Mucosa of rectum (tissue), 2 donors: ENCODE measurements around the gene PPP2R2C.
A peak's percentile ranks its signal among the peaks of the same experiment; 100 is the strongest.

ENCODE experiments used
- H3K27ac ChIP-seq, 2 donors: one replicate each; pipeline ENCODE4 v1.7.0; 2013; ENCODE audit warnings: inconsistent platforms in 2 of 2, low read depth in 2 of 2, low read length in 2 of 2
- H3K27me3 ChIP-seq, 2 donors: one replicate each; pipeline ENCODE4 v1.7.0; 2013; ENCODE audit warnings: low read length in 2 of 2; ENCODE audit not compliant: control insufficient read depth in 2 of 2, insufficient read depth in 2 of 2
- H3K36me3 ChIP-seq, 2 donors: one replicate each; pipeline ENCODE4 v1.7.0; 2013; ENCODE audit warnings: low read length in 2 of 2; ENCODE audit not compliant: control insufficient read depth in 2 of 2, insufficient read depth in 2 of 2
- H3K4me1 ChIP-seq, 2 donors: one replicate each; pipeline ENCODE4 v1.7.0; 2013; ENCODE audit warnings: low read length in 2 of 2, mild to moderate bottlenecking in 1 of 2; ENCODE audit not compliant: control insufficient read depth in 2 of 2, insufficient read depth in 2 of 2
- H3K4me3 ChIP-seq, 2 donors: one replicate each; pipeline ENCODE4 v1.7.0; 2013; ENCODE audit warnings: low read length in 2 of 2
- H3K9ac ChIP-seq, 2 donors: one replicate each; pipeline ENCODE4 v1.7.0; 2013; ENCODE audit warnings: low read length in 2 of 2, low read depth in 1 of 2, mild to moderate bottlenecking in 1 of 2
- H3K9me3 ChIP-seq, 2 donors: one replicate each; pipeline ENCODE4 v1.7.0; 2013; ENCODE audit warnings: low read length in 2 of 2; ENCODE audit not compliant: control insufficient read depth in 2 of 2
- donor health status: healthy.
- donor health status: Normal muscosa, but diverticular disease.

PPP2R2C gene

GRCh38 chr4:6476893-6477292 is 4.5 kb upstream of the PPP2R2C start:
- Histone ChIP-seq H3K36me3 (no peaks in the 10 kb centered on the region), H3K27me3 (peaks cover 6 to 11% of the 10 kb centered on the region in 2 donors), H3K9me3 (no peaks in the 10 kb centered on the region), H3K4me3 (no peak overlapping the region), H3K4me1 (no peaks in the 10 kb centered on the region), H3K27ac (no peak overlapping the region), H3K9ac (no peak overlapping the region)

DNA sequence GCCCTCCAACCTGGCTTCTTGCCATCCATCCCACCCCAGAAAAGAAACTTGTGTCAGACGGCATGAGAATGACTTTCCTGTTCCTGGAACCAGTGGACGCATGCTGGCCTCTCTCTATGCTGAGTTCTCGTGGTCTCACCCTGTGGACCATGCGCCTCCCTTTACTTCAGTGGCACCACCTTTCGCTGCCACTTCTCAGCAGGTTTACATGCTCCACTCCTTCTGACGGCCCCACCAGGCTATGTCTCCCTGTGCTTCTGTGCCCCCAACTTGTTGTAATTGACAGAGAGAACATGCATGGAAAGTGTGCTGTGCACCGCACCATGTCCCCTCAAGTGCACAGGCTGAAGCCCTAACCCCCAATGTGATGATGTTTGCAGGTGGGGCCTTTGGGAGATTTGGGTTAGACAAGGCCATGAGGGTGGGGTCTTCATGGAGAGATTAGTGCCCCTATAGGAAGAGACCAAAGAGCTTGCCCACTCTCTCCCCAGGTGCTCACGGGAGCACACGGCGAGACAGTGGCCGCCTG is 3.1 kb upstream of the PPP2R2C start:
- Histone ChIP-seq H3K4me3 (no peak overlapping the region), H3K9me3 (no peaks in the 10 kb centered on the region), H3K27ac (no peak overlapping the region), H3K9ac (no peak overlapping the region), H3K36me3 (no peaks in the 10 kb centered on the region), H3K4me1 (no peaks in the 10 kb centered on the region), H3K27me3 (peaks cover 8 to 13% of the 10 kb centered on the region in 2 donors)

DNA sequence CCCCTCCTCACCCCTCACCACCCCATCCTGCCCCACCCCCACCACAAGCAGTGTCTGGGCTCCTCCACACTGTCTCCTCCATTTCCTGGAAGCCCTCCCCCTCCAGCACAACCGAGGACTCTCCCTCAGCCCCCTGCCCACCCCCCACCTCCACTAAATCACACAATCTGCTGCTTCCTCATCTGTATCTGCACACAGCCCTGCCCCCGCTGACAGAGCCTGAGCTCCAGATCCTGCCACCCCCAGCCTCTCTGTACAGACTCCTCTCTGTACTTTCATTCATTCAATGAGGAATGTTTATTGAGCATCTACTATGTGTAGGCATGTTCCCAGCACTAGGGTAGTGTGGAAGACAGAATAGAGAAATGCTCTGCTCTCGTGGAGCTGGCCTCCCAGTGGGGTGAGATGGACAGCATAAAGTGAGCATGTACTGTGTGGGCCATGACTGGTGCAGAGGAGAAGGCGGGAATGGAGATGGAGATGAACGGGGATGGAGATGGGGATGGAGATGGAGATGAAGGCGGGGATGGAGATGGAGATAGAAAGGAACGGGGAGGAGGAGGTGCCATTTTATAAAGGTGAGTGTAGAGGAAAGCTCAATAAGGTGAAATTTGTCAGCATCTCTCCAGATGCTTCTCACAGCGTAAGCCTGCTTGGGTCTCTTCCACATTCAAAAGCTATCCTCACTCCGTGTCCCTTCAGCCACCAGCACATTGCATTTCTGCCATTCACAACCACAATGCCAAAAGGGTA is 2.5 kb upstream of the PPP2R2C start:
- Histone ChIP-seq H3K36me3 (no peaks in the 10 kb centered on the region), H3K9ac (no peak overlapping the region), H3K27ac (no peak overlapping the region), H3K4me1 (no peaks in the 10 kb centered on the region), H3K27me3 (peaks cover 12 to 20% of the 10 kb centered on the region in 2 donors), H3K9me3 (no peaks in the 10 kb centered on the region), H3K4me3 (no peak overlapping the region)

DNA sequence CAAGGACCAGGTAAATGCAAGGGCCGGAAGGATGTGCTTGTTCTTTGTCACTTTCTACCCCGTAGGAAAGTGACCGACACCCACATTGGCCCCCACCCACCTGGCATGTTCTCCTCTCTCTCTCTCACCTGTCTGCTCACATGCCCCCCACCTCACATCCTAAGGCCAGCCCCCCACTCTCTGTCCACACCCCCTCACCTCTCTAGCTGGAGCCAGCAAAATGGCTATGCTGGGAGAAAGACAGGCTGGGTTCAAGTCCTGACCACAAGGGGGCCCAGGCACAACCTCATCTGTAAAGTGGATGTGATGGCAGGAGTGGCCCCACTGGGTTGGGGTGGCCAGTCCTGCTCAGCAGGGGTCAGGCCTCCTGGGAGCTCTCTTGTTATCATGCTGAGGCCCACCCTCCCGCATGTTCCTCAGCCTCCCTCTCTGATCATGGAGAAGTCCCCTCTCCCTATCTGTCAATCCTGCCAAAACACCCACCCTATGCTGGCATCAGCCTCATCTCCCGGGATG is 1.7 kb upstream of the PPP2R2C start:
- no peak overlapping the region for H3K27ac ChIP-seq
- peaks cover 19 to 25% of the 10 kb centered on the region in 2 donors for H3K27me3 ChIP-seq
- H3K4me1 ChIP-seq = no peaks in the 10 kb centered on the region
- no peaks in the 10 kb centered on the region for H3K9me3 ChIP-seq
- no peak overlapping the region for H3K9ac ChIP-seq
- no peaks in the 10 kb centered on the region for H3K36me3 ChIP-seq
- H3K4me3 ChIP-seq = no peak overlapping the region

DNA sequence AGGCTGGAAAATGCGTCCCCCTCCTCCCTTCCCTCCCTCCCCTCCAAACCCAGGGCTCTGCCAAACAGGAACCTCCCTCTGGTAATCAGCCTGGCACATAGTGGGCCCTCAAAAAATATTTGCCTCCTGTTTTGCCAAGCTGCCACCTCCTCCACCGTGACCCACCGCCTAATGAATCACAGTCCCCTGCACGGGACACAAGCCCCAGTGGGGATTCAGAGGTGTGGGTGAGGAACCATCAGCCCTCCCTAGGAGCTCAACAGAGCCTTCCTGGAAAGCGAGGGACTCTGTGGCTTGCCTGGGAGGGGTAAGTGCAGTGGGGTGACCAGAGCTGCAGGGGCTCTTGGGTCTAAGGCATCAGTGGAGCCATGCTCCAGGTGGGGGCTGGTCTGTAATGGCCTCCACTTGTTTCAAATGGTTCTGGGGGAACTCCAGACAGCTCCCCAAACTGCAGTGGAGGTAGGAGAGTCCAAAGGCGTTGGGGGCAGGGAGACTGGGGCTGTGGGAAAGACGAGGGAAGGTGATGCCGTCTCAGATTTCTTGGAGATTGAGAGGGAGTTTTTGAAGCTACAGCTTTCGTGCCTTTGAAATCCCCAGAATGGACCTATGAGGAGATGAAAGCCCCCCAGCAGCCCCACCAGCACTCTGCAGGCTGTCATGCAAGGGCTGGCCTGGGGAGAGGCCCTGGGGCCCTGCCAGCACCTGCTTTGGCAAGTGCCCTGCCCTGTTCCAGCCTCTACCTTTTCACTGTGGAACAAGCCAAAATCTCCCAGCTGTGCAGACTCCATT is 1.0 kb upstream of the PPP2R2C start:
- Histone ChIP-seq H3K36me3 (no peaks in the 10 kb centered on the region), H3K27me3 (peaks cover 19 to 26% of the 10 kb centered on the region in 2 donors), H3K9me3 (no peaks in the 10 kb centered on the region), H3K27ac (no peak overlapping the region), H3K9ac (no peak overlapping the region), H3K4me3 (no peak overlapping the region), H3K4me1 (no peaks in the 10 kb centered on the region)

DNA sequence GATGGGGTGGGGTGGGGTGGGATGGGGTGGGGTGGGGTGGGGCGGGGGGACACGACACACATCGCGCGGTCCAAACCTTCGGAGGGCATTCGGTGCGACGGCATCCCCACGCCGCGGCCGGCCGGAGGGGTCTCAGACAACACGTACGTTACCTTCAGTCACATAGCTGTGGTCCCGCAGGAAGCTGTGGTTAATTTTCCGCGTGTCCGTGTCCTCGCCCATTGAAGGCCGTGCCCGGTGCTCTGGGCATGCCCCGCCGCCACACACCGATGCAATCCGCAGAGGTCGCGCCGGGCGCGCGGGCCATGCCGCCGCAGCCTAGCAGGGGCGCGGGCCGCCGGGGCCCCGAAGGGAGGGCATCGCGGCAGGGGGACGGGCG is 417 bp downstream of the PPP2R2C start:
- Histone ChIP-seq H3K4me3 (no peak overlapping the region), H3K27me3 (peaks cover 22 to 35% of the 10 kb centered on the region in 2 donors), H3K9ac (no peak overlapping the region), H3K36me3 (no peaks in the 10 kb centered on the region), H3K9me3 (no peaks in the 10 kb centered on the region), H3K4me1 (no peaks in the 10 kb centered on the region), H3K27ac (no peak overlapping the region)

GRCh38 chr4:6471307-6472007 is 957 bp downstream of the PPP2R2C start:
- H3K27ac ChIP-seq = no peak overlapping the region
- H3K36me3 ChIP-seq = no peaks in the 10 kb centered on the region
- no peak overlapping the region for H3K4me3 ChIP-seq
- peaks cover 22 to 35% of the 10 kb centered on the region in 2 donors for H3K27me3 ChIP-seq
- H3K4me1 ChIP-seq = no peaks in the 10 kb centered on the region
- H3K9ac ChIP-seq = no peak overlapping the region
- H3K9me3 ChIP-seq = no peaks in the 10 kb centered on the region

- no peaks in the 10 kb centered on the region for H3K36me3 ChIP-seq
- H3K9me3 ChIP-seq = no peaks in the 10 kb centered on the region
- H3K27me3 ChIP-seq = peaks cover 22 to 35% of the 10 kb centered on the region in 2 donors
- H3K4me1 ChIP-seq = no peaks in the 10 kb centered on the region
- no peak overlapping the region for H3K9ac ChIP-seq
- H3K4me3 ChIP-seq = peak overlapping the region in 1 of 2 donors; percentile 14
- H3K27ac ChIP-seq = no peak overlapping the region
These were observed 1.7 kb downstream of the PPP2R2C start for GRCh38 chr4:6470502-6471306.

GRCh38 chr4:6469898-6470501 is 2.4 kb downstream of the PPP2R2C start:
- Histone ChIP-seq H3K36me3 (no peaks in the 10 kb centered on the region), H3K27me3 (peaks cover 22 to 35% of the 10 kb centered on the region in 2 donors), H3K9ac (no peak overlapping the region), H3K9me3 (no peaks in the 10 kb centered on the region), H3K4me1 (no peaks in the 10 kb centered on the region), H3K4me3 (no peak overlapping the region), H3K27ac (no peak overlapping the region)
